ENCODE results near the gene CYB5R2. TPM values are rescaled to one million over a fixed set of nuclear protein-coding genes. Genes with fewer than 3 reads are reported as not detected.

CYB5R2 gene
- polyA plus RNA-seq, 1 of the 3 experiments (the other 2 are of a cell fraction), result 0.20 TPM

DNA sequence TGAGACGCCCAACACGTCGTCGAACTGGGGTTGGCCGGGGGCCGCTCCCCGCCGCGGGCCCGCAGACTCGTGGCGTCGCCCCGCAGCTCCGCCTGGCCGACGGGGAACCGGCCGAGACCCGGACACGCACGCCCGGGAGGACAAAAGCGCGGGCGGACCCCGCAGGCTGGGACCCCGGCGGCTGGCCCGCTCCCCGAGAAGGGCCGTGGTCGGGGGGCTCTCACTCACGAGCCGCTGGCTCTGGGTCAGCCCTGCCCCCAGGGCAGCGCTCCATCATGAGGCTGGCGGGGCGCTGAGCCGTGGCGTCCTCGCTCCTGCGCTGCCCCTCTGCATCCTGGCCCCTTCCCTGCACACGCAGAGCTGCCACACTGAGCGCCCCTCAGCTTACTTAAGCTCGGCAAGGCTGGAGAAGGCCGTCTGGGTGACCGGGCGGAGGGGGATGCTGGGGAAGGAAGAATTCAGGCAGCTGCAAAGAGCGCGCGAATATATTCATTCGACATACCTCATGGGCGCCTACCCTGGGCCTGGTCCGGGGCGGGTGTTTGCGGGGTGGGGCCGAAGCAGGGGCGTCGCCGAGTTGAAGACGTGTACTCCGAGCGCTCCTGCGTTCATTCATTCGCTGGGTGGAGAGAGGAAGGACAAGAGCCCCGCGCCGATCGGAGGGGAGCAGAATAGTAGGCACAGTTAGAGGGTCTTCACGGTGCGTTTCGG is 579 bp upstream of the CYB5R2 start:
- peaks cover 0 to 7% of the 10 kb centered on the region in 2 experiments; a peak in 1 of 4 replicates for H3K4me1 ChIP-seq (ENCODE audit: control insufficient read depth in 1 of 2, insufficient read depth in 2 of 2, low read depth in 1 of 2, low read length in 1 of 2)
- peaks cover 19% of the 10 kb centered on the region; the same call in 1 of the 2 replicates for H3K27me3 ChIP-seq (ENCODE audit: insufficient read depth)
- WGBS (ENCODE audit: low lambda C conversion rate), result 70% methylated on average over 24 of the region's 72 CpGs
- H4K20me1 ChIP-seq (ENCODE audit: insufficient read depth), result no peaks in the 10 kb centered on the region
- no peak overlapping the region; a peak in 1 of 4 replicates for H3K4me3 ChIP-seq (ENCODE audit: low read depth in 2 of 2, low read length in 1 of 2)
- H3F3A ChIP-seq (replicated peaks; ENCODE audit: insufficient read depth), result no peaks in the 10 kb centered on the region
- ChIA-PET CTCF (interaction anchor here (0.7 to 2.0 kb wide), 4 partner anchors 8 to 102 kb away, joined by 3 to 8 read pairs (median 3); no protein-coding TSS in a partner anchor), POLR2A (no interaction called here)
- DNase-seq, result peak; percentile 49
- H3K36me3 ChIP-seq (replicated peaks in 1 of 2; ENCODE audit: control insufficient read depth in 1 of 2, insufficient read depth in 2 of 2, low read length in 1 of 2), result no peaks in the 10 kb centered on the region
- H3K79me2 ChIP-seq (ENCODE audit: insufficient read depth), result no peaks in the 10 kb centered on the region
- TF ChIP-seq, protein P1, sequence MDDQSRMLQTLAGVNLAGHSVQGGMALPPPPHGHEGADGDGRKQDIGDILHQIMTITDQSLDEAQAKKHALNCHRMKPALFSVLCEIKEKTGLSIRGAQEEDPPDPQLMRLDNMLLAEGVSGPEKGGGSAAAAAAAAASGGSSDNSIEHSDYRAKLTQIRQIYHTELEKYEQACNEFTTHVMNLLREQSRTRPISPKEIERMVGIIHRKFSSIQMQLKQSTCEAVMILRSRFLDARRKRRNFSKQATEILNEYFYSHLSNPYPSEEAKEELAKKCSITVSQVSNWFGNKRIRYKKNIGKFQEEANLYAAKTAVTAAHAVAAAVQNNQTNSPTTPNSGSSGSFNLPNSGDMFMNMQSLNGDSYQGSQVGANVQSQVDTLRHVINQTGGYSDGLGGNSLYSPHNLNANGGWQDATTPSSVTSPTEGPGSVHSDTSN (IDR thresholded peaks at IDR 0.05), result no peak
- TF ChIP-seq FOXJ3 (CRISPR knock-in tag; IDR thresholded peaks at IDR 0.05) (no peak), RAD21 (IDR thresholded peaks at IDR 0.05; ENCODE audit: low read length) (no peak), EP300 (IDR thresholded peaks at IDR 0.05; ENCODE audit: borderline replicate concordance in 1 of 2, low read depth in 1 of 2, low read length in 1 of 2) (no peak), SMC3 (IDR thresholded peaks at IDR 0.05; ENCODE audit: low read depth, low read length) (no peak), TEAD4 (IDR thresholded peaks at IDR 0.05; ENCODE audit: borderline replicate concordance, insufficient read depth) (no peak), REST (IDR thresholded peaks at IDR 0.05; ENCODE audit: low read depth, low read length) (no peak), RXRA (IDR thresholded peaks at IDR 0.05; ENCODE audit: borderline replicate concordance, low read depth) (no peak), NRF1 (IDR thresholded peaks at IDR 0.05; ENCODE audit: low read depth, low read length) (no peak), MEF2A (IDR thresholded peaks at IDR 0.05; ENCODE audit: borderline replicate concordance, low read depth) (no peak)
- TF ChIP-seq, protein P2, sequence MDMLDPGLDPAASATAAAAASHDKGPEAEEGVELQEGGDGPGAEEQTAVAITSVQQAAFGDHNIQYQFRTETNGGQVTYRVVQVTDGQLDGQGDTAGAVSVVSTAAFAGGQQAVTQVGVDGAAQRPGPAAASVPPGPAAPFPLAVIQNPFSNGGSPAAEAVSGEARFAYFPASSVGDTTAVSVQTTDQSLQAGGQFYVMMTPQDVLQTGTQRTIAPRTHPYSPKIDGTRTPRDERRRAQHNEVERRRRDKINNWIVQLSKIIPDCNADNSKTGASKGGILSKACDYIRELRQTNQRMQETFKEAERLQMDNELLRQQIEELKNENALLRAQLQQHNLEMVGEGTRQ (IDR thresholded peaks at IDR 0.05; ENCODE audit: borderline replicate concordance, low read depth, low read length), result no peak
- H3K4me2 ChIP-seq, result no peak overlapping the region
- H3K27ac ChIP-seq (ENCODE audit: low read depth in 2 of 2, low read length in 1 of 2), result no peak overlapping the region
- H2AFZ ChIP-seq (ENCODE audit: low read depth), result no peak overlapping the region
- no peaks in the 10 kb centered on the region for H3K9me3 ChIP-seq
- H3K9me2 ChIP-seq, result no peaks in the 10 kb centered on the region
- no peak overlapping the region for H3K9ac ChIP-seq

Measured in SK-N-SH (cell line).